A549 treated with AZD2906 at 1 μM for 4 hours (cell line): ENCODE measurements around the gene PSMA2. TPM values are rescaled to one million over a fixed set of nuclear protein-coding genes. Genes with fewer than 3 reads are reported as not detected.

Source experiments
- total RNA-seq: library from RNA; stranded (reverse); fragments of 200-300 nt; extraction: Qiagen RNA extraction; gene quantifications from 5 replicates; pipeline ENCODE4 v1.2.3, GENCODE V29; 2022

Gene PSMA2
- total RNA-seq: 176 to 198 TPM (median 188 TPM) in 5 replicates

DNA sequence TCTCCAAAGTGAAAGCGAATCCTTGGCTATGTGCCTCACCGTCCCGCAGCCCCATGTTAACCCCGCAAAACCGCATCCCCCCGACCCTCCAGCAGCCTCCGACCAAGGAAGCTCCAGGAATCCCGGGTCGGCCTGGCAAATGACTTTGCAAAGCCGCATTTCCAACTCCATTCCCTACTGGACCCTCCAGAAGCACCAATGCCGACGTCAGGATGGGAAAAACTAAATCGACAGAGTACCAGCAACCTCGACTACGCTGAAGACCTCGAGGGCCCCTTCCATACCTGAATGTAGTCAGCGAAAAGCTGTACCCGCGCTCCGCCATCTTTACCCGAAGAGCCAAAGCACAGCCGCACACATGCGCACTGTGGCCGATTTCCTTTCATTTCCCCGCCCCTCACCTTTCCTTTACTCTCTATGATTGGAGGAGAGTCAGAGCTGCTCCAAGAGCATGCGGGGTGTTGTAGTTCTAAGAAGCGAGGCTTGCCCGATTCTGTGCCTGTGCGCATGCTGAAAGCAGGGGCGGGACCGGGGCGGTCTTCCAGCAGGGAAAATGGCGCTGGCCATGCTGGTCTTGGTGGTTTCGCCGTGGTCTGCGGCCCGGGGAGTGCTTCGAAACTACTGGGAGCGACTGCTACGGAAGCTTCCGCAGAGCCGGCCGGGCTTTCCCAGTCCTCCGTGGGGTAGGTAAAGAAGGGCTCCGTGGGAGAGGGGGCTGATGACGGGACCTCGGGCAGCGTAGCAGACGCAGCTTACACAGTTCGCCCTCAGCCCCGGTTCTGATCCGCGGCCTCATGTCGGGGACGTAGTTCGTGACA, at the start of gene PSMA2, which contains the start of gene MRPL32:
Gene PSMA2, minus strand, starts transcription at position 341 of the 818 bp plus-strand sequence. Its CDS starts 16 bp downstream, at position 325.
Gene MRPL32, plus strand, starts transcription at position 543 of the 818 bp plus-strand sequence. Its CDS starts 11 bp downstream, at position 554.

DNA sequence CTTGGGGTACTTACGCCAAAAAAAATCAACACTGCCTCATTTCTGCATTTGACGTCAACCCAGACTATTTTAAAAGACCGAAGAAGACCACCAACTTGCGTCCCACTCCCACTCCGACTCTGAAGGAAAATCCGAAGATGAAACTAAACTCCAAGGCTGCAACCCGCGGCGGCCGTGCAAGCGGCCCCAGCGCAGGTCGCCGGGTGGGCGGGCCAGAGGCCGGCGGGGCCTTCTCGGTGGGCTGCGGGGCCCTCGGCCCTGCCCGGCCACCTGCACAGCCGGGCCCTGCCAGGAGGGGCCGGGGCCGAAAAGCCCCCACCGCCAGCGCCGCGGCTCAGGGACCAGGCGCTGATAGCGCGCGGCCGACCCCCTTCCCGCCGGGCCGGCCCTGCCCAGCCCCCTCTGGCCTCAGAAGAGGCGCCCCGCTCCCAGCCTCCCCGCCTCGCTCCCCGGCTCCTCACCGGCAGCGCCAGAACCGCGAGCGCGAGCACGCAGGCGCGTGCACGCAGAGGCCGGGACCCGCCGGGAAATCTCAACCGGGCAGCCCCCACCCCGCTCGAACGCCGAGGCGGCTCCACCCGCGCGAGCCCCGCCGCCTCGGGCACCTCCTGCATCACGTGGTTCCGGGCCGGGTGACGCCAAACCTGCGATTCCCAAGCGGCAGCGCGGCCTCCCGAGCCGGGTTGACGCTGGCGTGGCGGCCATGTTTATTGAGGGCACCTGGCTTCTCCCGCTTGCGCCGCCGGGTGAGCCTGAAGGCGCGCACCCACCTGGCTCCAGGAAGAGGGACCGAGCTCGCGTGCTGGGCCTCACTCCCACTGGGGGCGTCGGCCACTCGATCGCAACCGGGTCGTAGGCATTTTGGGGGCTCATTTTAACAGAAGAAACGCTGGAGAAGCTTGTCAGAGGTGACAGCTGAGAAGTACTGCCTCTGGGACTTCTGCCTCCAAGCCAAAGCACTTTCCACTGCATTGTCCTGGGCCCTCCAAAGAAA, 20.2 kb downstream of the PSMA2 start, which contains the start of gene C7orf25:
Gene C7orf25, minus strand, starts transcription at position 617 of the 994 bp plus-strand sequence. CDS start 1,170 bp downstream, outside the sequence.

Other genes with a start within 250 kb of the PSMA2 start
- 1.3 to 3.3 TPM (median 2.0 TPM) in 5 replicates for gene C7orf25, start 20.1 kb downstream of the PSMA2 start, total RNA-seq
- 70.3 to 79.7 TPM (median 72.7 TPM) in 5 replicates for gene MRPL32, start 202 bp upstream of the PSMA2 start, total RNA-seq
- 15.3 to 20.0 TPM (median 18.4 TPM) in 5 replicates for gene HECW1, start 180.5 kb upstream of the PSMA2 start, total RNA-seq